ENCODE data around the gene SSR2. TPM values are rescaled to one million over a fixed set of nuclear protein-coding genes. Genes with fewer than 3 reads are reported as not detected.

SSR2 gene
- total RNA-seq, 1 donor from 2014 or later = 299 TPM

DNA sequence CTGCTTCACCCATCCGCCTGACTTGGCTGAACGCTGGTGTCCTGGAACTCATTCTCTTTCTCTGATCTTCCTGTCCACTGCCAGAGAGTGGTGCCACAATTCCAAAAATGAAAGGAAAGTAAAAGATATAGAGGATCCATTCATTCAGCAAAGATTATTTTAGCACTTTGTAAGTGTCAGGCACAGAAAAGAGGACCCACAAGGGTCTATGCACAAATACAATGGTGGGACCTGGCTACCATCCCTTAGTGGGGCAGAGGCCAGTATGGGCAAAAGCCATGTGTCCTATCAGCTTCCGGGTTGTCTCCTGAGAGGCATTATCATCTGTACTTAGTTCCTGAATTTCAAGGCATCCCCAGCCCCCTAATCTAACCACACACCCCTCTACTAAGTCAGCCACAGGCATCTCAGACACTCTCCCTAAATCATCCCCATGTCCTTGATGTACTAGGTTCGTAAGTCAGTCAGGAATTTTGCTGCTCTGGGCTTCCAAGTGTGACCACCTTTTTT is 19.0 kb downstream of the SSR2 start:
- H3K27me3 Mint-ChIP-seq = peaks cover 3% of the 10 kb centered on the region
- no peak overlapping the region for H3K4me3 Mint-ChIP-seq (ENCODE audit: low read depth)
- H3K9me3 Mint-ChIP-seq (ENCODE audit: low read depth) = no peaks in the 10 kb centered on the region

DNA sequence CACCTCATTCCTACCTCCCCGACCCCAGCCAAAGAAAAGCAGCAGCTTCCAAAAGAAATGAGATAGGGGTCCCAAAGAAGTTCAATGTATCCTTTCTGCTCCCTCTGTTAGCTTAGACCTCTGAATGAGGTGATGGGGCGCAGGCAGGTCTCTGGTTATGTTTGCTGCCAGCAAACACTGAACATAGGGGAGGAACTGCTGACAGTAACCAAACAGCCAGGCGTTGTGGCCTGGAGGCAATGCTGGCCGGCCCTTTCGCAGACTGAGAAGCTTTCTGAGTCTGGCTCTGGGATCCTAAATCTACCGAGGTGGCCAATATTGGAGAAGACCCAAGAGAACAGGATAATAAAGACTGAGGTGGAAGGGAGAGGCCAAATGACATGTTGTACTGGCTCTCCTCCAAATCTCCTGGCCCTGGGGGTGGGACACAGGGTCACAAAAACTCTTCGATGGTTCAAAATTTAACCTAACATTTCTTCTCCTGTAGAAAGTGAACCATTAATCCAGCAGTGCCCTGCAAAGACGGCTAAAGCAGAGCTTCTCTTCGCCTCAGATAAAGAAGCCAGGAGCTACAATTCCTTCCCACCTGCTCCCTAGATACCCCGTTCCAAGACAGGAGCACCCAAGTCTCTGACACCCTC is 19.6 kb downstream of the SSR2 start:
- H3K9me3 Mint-ChIP-seq (ENCODE audit: low read depth) = no peaks in the 10 kb centered on the region
- H3K4me1 Mint-ChIP-seq (ENCODE audit: low read depth) = peaks cover 6% of the 10 kb centered on the region
- H3K27me3 Mint-ChIP-seq = peaks cover 3% of the 10 kb centered on the region
- TF ChIP-seq, protein P1, sequence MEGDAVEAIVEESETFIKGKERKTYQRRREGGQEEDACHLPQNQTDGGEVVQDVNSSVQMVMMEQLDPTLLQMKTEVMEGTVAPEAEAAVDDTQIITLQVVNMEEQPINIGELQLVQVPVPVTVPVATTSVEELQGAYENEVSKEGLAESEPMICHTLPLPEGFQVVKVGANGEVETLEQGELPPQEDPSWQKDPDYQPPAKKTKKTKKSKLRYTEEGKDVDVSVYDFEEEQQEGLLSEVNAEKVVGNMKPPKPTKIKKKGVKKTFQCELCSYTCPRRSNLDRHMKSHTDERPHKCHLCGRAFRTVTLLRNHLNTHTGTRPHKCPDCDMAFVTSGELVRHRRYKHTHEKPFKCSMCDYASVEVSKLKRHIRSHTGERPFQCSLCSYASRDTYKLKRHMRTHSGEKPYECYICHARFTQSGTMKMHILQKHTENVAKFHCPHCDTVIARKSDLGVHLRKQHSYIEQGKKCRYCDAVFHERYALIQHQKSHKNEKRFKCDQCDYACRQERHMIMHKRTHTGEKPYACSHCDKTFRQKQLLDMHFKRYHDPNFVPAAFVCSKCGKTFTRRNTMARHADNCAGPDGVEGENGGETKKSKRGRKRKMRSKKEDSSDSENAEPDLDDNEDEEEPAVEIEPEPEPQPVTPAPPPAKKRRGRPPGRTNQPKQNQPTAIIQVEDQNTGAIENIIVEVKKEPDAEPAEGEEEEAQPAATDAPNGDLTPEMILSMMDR (IDR thresholded peaks at IDR 0.05; ENCODE audit: unreplicated experiment) = no peak
- no peak overlapping the region for H3K4me3 Mint-ChIP-seq (ENCODE audit: low read depth)
- peak overlapping the region; percentile 75 for H3K27ac Mint-ChIP-seq
- no peak for DNase-seq (ENCODE audit: low spot score, unreplicated experiment)
- no peaks in the 10 kb centered on the region for H3K36me3 Mint-ChIP-seq (ENCODE audit: insufficient read depth)

More for the DNA sequence above, 19.0 kb downstream of the SSR2 start:
- DNase-seq (ENCODE audit: low spot score, unreplicated experiment) = no peak
- TF ChIP-seq, protein P1 (IDR thresholded peaks at IDR 0.05; ENCODE audit: unreplicated experiment) = no peak
- H3K36me3 Mint-ChIP-seq (ENCODE audit: insufficient read depth) = peaks cover under 1% of the 10 kb centered on the region
- no peak overlapping the region for H3K27ac Mint-ChIP-seq
- H3K4me1 Mint-ChIP-seq (ENCODE audit: low read depth) = peaks cover 8% of the 10 kb centered on the region

DNA sequence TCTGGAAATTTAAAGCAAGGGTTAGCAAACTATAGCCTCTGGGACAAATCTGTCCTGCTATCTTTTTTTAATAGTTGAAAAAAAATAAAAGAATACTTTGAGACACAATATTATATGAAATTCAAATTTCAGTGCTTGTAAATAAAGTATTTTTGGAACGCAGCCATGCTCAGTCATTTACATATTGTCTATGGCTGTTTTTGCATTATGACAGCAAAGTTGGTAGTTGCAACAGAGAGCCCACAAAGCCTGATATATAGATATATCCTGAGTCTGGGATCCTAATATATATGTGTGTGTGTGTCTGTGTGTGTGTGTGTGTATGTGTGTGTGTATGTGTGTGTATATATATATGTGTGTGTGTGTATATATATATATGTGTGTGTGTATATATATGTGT is 20.8 kb downstream of the SSR2 start:
- no peaks in the 10 kb centered on the region for H3K36me3 Mint-ChIP-seq (ENCODE audit: insufficient read depth)
- TF ChIP-seq, protein P1 (IDR thresholded peaks at IDR 0.05; ENCODE audit: unreplicated experiment) = no peak
- H3K9me3 Mint-ChIP-seq (ENCODE audit: low read depth) = no peaks in the 10 kb centered on the region
- peaks cover 6% of the 10 kb centered on the region for H3K4me1 Mint-ChIP-seq (ENCODE audit: low read depth)
- no peak for DNase-seq (ENCODE audit: low spot score, unreplicated experiment)
- peaks cover 6% of the 10 kb centered on the region for H3K27me3 Mint-ChIP-seq
- H3K27ac Mint-ChIP-seq = no peak overlapping the region
- H3K4me3 Mint-ChIP-seq (ENCODE audit: low read depth) = no peak overlapping the region

DNA sequence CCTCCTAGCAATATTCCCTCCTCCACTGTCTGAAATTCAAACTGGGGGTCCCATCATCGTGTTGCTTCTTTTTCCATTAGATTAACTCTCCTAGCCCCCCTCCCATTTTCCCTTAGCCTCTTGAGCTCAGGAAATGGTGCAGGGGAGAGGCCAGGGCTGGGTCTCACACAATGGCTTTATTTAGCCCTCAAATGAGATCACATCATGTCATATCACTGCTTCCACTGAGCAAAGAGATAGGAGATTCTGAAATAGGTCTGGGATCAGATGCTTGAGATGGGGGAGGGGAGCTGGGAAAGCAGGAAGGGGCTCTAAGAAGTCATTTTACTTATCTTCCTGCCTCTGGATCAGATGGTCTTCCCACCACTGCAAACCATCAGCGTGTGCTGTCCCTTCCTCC is 24.6 kb downstream of the SSR2 start:
- H3K36me3 Mint-ChIP-seq (ENCODE audit: insufficient read depth) = no peaks in the 10 kb centered on the region
- no peak for DNase-seq (ENCODE audit: low spot score, unreplicated experiment)

DNA sequence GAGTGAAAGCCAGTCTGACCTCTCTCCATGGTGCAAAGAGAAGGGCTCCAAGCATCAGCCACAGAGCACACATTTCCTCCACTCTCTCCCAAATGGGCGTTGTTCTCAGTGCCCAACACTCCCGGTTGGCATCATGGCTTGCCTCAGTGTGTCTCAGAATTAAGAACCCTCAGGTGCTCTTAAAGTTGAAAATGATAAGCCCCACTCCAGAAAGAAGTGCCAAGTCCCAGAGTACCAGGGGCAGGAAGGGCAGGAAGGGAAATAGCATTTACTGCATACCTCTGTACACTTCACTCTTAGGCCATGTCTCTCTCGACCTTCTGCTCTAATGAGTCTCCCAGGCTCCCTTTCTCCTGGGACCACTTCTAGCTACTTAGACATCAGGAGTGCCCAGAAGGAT is 27.2 kb downstream of the SSR2 start:
- H3K36me3 Mint-ChIP-seq (ENCODE audit: insufficient read depth) = no peaks in the 10 kb centered on the region
- H3K9me3 Mint-ChIP-seq (ENCODE audit: low read depth) = no peaks in the 10 kb centered on the region
- DNase-seq (ENCODE audit: low spot score, unreplicated experiment) = no peak
- no peaks in the 10 kb centered on the region for H3K4me1 Mint-ChIP-seq (ENCODE audit: low read depth)
- H3K27me3 Mint-ChIP-seq = peaks cover 3% of the 10 kb centered on the region
- no peak overlapping the region for H3K4me3 Mint-ChIP-seq (ENCODE audit: low read depth)
- TF ChIP-seq, protein P1 (IDR thresholded peaks at IDR 0.05; ENCODE audit: unreplicated experiment) = no peak
- H3K27ac Mint-ChIP-seq = no peak overlapping the region

More for the DNA sequence above, 24.6 kb downstream of the SSR2 start:
- Mint-ChIP-seq H3K9me3 (ENCODE audit: low read depth) (no peaks in the 10 kb centered on the region), H3K4me3 (ENCODE audit: low read depth) (no peak overlapping the region), H3K27ac (no peak overlapping the region), H3K4me1 (ENCODE audit: low read depth) (no peaks in the 10 kb centered on the region), H3K27me3 (peaks cover 3% of the 10 kb centered on the region)
- TF ChIP-seq, protein P1 (IDR thresholded peaks at IDR 0.05; ENCODE audit: unreplicated experiment) = no peak
